H1 (cell line): ENCODE data around the gene CPD. TPM values are rescaled to one million over a fixed set of nuclear protein-coding genes. Genes with fewer than 3 reads are reported as not detected.

Experiments used
- EGR1 ChIP-seq: IDR thresholded peaks from 2 replicates; pipeline ENCODE4 v1.6.1; 2011; ENCODE audit warnings: low read depth, low read length, borderline replicate concordance
- HDAC2 ChIP-seq, 2 experiments: fragments of 300-600 bp in 1 of 2; sonication (generic) in 1 of 2; IDR thresholded peaks; 2 replicates each; pipeline ENCODE4 v1.6.1; 2011 to 2012; ENCODE audit warnings: low read depth in 2 of 2, low read length in 2 of 2, mild to moderate bottlenecking in 2 of 2, moderate library complexity in 2 of 2, borderline replicate concordance in 1 of 2, inconsistent platforms in 1 of 2
- KDM1A ChIP-seq: fragments of 200-600, 300-600 bp; sonication (generic); IDR thresholded peaks from 2 replicates; pipeline ENCODE4 v1.7.1; 2016; ENCODE audit warnings: mild to moderate bottlenecking, low read length, borderline replicate concordance
- RXRA ChIP-seq: IDR thresholded peaks from 2 replicates; pipeline ENCODE4 v1.6.1; 2011; ENCODE audit warnings: low read depth, mild to moderate bottlenecking, low read length, moderate library complexity; ENCODE audit not compliant: insufficient read depth
- SUZ12 ChIP-seq: fragments of 200-600 bp; sonication (generic); IDR thresholded peaks from 2 replicates; pipeline ENCODE4 v1.6.1; 2012; ENCODE audit warnings: mild to moderate bottlenecking, inconsistent platforms, low read length, moderate library complexity, mixed read lengths
- TCF12 ChIP-seq: IDR thresholded peaks from 2 replicates; pipeline ENCODE4 v1.6.1; 2011; ENCODE audit warnings: low read depth, mild to moderate bottlenecking, low read length
- polyA plus RNA-seq, 7 experiments: library from polyadenylated mRNA; depleted of rRNA in 3 of 7; stranded (reverse) in 5 of 7; unstranded in 2 of 7; fragments of >200 nt in 5 of 7; fragments of 200-250 nt in 2 of 7; gene quantifications; 1 replicate in 5 of 7; 2 replicates in 1 of 7; 4 replicates in 1 of 7; pipeline versions ENCODE4 v1.2.1 to v1.2.3, GENCODE V29; 2011 to 2013; ENCODE audit warnings: missing spikeins in 2 of 7, mixed read lengths in 2 of 7
- total RNA-seq: library from RNA; stranded (reverse); fragmentation: NEBNext Ultra II Directional; extraction: Animal tissue kit (Norgen Biotek cat#: 25700); gene quantifications from 2 replicates; pipeline ENCODE4 v1.2.1, GENCODE V29; 2021

Gene CPD
- total and polyA plus RNA-seq, 2 of the 8 experiments (the other 6 are each of a cell fraction or from before 2014, with no cell fraction given): 8.6 to 46.2 TPM

DNA sequence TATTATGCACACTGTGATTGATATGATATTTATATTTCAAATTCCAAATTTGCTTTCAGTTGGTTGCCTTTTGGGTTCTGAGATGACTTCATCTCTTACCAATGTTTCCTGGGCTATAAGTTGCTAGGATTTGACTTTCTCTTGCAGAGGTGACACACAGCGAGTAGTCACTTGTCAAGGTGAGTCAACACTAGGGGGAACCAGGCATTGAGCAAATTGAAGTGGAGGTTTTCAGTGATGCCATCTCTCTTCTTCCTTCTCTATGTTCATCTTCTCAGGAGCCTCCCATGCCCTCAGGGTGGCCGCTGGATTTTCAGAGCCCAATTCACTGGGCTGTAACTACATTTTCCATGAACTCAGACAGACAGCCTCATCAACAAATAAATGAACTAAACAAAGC lies 6.0 kb upstream of the CPD start (continued):
- no peak for TF ChIP-seq KDM1A
- TF ChIP-seq SUZ12: no peak
- TF ChIP-seq HDAC2 (IDR thresholded peaks at IDR 0.05; ENCODE audit: borderline replicate concordance in 1 of 2, low read depth in 2 of 2, low read length in 2 of 2): no peak
- no peak for TF ChIP-seq RXRA
- no peak for TF ChIP-seq TCF12
- no peak for TF ChIP-seq EGR1
